Sigmoid colon (tissue), 4 donors: Measurements from ENCODE around the gene TATDN3.

Source experiments
- CTCF ChIP-seq, 4 experiments: fragments of 450-650 bp in 3 of 4; fragments of 200-600 bp in 1 of 4; IDR thresholded peaks; one replicate each; pipeline ENCODE4 v1.5.1; 2016 to 2019; ENCODE audit warnings: antibody characterized with exemption in 4 of 4, mild to moderate bottlenecking in 3 of 4, moderate library complexity in 2 of 4
- EP300 ChIP-seq, 4 donors: sonication (generic); formaldehyde crosslinking; IDR thresholded peaks; one replicate each; pipeline ENCODE4 v1.6.1; 2017; ENCODE audit warnings: antibody characterized with exemption in 4 of 4
- POLR2A ChIP-seq, 2 donors: fragments of 450-650 bp; IDR thresholded peaks; one replicate each; pipeline ENCODE4 v1.6.1; 2016; ENCODE audit warnings: antibody characterized with exemption in 2 of 2, mild to moderate bottlenecking in 2 of 2, moderate library complexity in 2 of 2
- POLR2AphosphoS5 ChIP-seq, 4 donors: sonication (generic); formaldehyde crosslinking; IDR thresholded peaks; one replicate each; pipeline ENCODE4 v1.6.1; 2017; ENCODE audit warnings: antibody characterized with exemption in 4 of 4

DNA sequence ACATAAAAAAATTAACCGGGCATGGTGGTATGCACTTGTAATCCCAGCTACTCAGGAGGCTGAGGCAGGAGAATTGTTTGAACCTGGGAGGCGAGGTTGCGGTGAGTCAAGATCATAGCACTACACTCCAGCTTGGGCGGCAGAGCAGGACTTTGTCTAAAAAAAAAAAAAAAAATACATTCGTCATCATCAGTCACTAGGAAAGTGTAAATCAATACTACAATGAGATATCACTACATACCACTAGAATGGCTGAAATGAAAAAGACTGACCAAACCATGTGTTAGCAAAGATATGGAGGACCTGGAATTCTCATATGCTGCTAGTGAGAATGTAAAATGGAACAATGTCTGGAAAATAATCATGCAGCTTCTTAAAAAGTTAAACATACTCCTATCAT, 46.5 kb downstream of the TATDN3 start:
- TF ChIP-seq CTCF (IDR thresholded peaks at IDR 0.05) (no peak), EP300 (IDR thresholded peaks at IDR 0.05) (no peak), POLR2A (IDR thresholded peaks at IDR 0.05) (no peak), POLR2AphosphoS5 (IDR thresholded peaks at IDR 0.05) (no peak)
